Spleen (tissue), 11 donors: ENCODE data around the gene DPPA5. TPM values are rescaled to one million over a fixed set of nuclear protein-coding genes. Genes with fewer than 3 reads are reported as not detected.
"Not testable (repeated sequence)": the region's sequence is repeated elsewhere in the genome, so short reads cannot be mapped to it uniquely, and the experiment has no call there.

Source experiments
- DNase-seq: peaks from one replicate; pipeline ENCODE4 v3.0.0-alpha.2; 2020
- H3K27ac ChIP-seq, 8 donors: fragments of 200-600 bp; sonication (generic) in 7 of 8; 1 replicate in 4 of 8; 2 replicates in 4 of 8; pipeline versions ENCODE4 v1.5.0 to v1.8.0; 2016 to 2021; ENCODE audit warnings: inconsistent platforms in 4 of 8, mild to moderate bottlenecking in 4 of 8, moderate library complexity in 1 of 8
- H3K27me3 ChIP-seq, 7 donors: fragments of 200-600 bp; sonication (generic) in 6 of 7; replicated peaks in 1 of 7; 1 replicate in 4 of 7; 2 replicates in 3 of 7; pipeline versions ENCODE4 v1.5.0 to v1.8.0; 2016 to 2021; ENCODE audit warnings: inconsistent platforms in 3 of 7, mild to moderate bottlenecking in 1 of 7
- H3K36me3 ChIP-seq, 6 donors: fragments of 200-600 bp; sonication (generic) in 5 of 6; 1 replicate in 4 of 6; 2 replicates in 2 of 6; pipeline versions ENCODE4 v1.5.0 to v1.8.0; 2016 to 2021; ENCODE audit warnings: inconsistent platforms in 2 of 6
- H3K4me1 ChIP-seq, 6 donors: fragments of 200-600 bp; sonication (generic) in 5 of 6; 1 replicate in 3 of 6; 2 replicates in 3 of 6; pipeline versions ENCODE4 v1.5.0 to v1.8.0; 2016 to 2021; ENCODE audit warnings: inconsistent platforms in 3 of 6
- H3K4me3 ChIP-seq, 8 donors: fragments of 200-600 bp; sonication (generic) in 7 of 8; 1 replicate in 4 of 8; 2 replicates in 4 of 8; pipeline versions ENCODE4 v1.5.0 to v1.8.0; 2016 to 2021; ENCODE audit warnings: inconsistent platforms in 4 of 8, mild to moderate bottlenecking in 4 of 8, moderate library complexity in 2 of 8
- H3K9me3 ChIP-seq, 8 donors: fragments of 200-600 bp; sonication (generic) in 7 of 8; 1 replicate in 4 of 8; 2 replicates in 4 of 8; pipeline versions ENCODE4 v1.5.0 to v1.8.0; 2016 to 2021; ENCODE audit warnings: inconsistent platforms in 4 of 8
- POLR2A ChIP-seq, 3 donors: fragments of 450-650 bp; IDR thresholded peaks; one replicate each; pipeline ENCODE4 v1.5.1; 2017; ENCODE audit warnings: antibody characterized with exemption in 3 of 3, mild to moderate bottlenecking in 1 of 3
- POLR2AphosphoS5 ChIP-seq, 3 donors: sonication (generic); formaldehyde crosslinking; IDR thresholded peaks; one replicate each; pipeline ENCODE4 v1.5.1; 2017; ENCODE audit warnings: antibody characterized with exemption in 3 of 3
- WGBS, 5 donors: extraction: QIAGEN DNeasy Blood & Tissue Kit in 3 of 5; methylation state at CpG; one replicate each; pipeline versions ENCODE4 v1.1.5 to v1.1.7; 2013 to 2018; 5-methylcytosine and 5-hydroxymethylcytosine counted together
- intact Hi-C: fragments of 100-400 bp; cut with DNase I; formaldehyde crosslinking; loops from one replicate; pipeline ENCODE4 v1.15.0; 2023; ENCODE audit warnings: low total_unique reads
- polyA plus RNA-seq, 3 donors: library from polyadenylated mRNA; stranded (reverse); fragments of 200-250 nt; gene quantifications; one replicate each; pipeline ENCODE4 v1.2.1, GENCODE V29; 2013
- total RNA-seq, 7 donors: library from RNA; depleted of rRNA in 3 of 7; stranded (reverse); fragments of >200 nt in 3 of 7; fragmentation: NEBNext Ultra II Directional in 4 of 7; extraction: Animal tissue kit (Norgen Biotek cat#: 25700) in 4 of 7; gene quantifications; one replicate each; pipeline versions ENCODE4 v1.1.0 to v1.2.1, GENCODE V29; 2016 to 2021
- TF ChIP-seq, protein P1 (sequence below), 11 experiments: fragments of 200-600 bp in 7 of 11; fragments of 450-650 bp in 4 of 11; sonication (generic) in 4 of 11; IDR thresholded peaks in 8 of 11; conservative IDR thresholded peaks in 3 of 11; 1 replicate in 7 of 11; 2 replicates in 4 of 11; pipeline versions ENCODE4 v1.4.0 to v1.8.0; 2016 to 2021; ENCODE audit warnings: antibody characterized with exemption in 11 of 11, inconsistent platforms in 4 of 11, mild to moderate bottlenecking in 1 of 11
- donor health status: healthy with polysubstance abuse.
- donor health status: DM: no; HTN: no; CAD: no; lungs with moderate emphysema.
- donor health status: DM: no; HTN: no; CAD: no.
- donor health status: Bipolar disorder and iron deficiency.
- donor health status: healthy.
- donor health status: DM: no; HTN: no; CAD: no.
- donor health status: DM: yes; HTN: yes; CAD: no.

The DPPA5 gene
- total and polyA plus RNA-seq, 10 donors, result not detected

DNA sequence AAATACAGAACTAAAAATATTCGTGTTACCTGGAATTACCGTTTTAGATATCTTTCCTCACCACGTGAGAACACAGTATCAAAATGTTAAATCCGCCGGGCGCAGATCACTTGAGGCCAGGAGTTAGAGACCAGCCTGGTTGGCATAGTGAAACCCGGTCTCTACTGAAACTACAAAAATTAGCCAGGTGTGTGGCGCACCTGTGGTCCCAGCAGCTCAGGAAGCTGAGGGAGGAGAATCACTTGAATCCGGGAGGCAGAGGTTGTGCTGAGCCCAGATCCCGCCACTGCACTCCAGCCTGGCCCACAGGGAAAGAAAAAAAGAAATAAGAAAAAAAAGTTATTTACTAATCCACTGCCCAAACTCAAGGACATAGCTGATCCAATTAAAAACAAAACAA lies 35.8 kb upstream of the DPPA5 start:
- Histone ChIP-seq H3K4me3 (no peak overlapping the region), H3K27me3 (no peaks in the 10 kb centered on the region), H3K27ac (no peak overlapping the region), H3K36me3 (no peaks in the 10 kb centered on the region), H3K4me1 (peaks cover 3 to 20% (median 9%) of the 10 kb centered on the region in 6 donors), H3K9me3 (no peaks in the 10 kb centered on the region)
- intact Hi-C loops, result no loop called here
- WGBS, 5 donors, result 79 to 87% (median 85%) methylated on average over 10 of the region's 10 CpGs
- DNase-seq, result no peak
- TF ChIP-seq POLR2AphosphoS5 (IDR thresholded peaks at IDR 0.05) (no peak), POLR2A (IDR thresholded peaks at IDR 0.05) (no peak)
- TF ChIP-seq, protein P1, sequence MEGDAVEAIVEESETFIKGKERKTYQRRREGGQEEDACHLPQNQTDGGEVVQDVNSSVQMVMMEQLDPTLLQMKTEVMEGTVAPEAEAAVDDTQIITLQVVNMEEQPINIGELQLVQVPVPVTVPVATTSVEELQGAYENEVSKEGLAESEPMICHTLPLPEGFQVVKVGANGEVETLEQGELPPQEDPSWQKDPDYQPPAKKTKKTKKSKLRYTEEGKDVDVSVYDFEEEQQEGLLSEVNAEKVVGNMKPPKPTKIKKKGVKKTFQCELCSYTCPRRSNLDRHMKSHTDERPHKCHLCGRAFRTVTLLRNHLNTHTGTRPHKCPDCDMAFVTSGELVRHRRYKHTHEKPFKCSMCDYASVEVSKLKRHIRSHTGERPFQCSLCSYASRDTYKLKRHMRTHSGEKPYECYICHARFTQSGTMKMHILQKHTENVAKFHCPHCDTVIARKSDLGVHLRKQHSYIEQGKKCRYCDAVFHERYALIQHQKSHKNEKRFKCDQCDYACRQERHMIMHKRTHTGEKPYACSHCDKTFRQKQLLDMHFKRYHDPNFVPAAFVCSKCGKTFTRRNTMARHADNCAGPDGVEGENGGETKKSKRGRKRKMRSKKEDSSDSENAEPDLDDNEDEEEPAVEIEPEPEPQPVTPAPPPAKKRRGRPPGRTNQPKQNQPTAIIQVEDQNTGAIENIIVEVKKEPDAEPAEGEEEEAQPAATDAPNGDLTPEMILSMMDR (IDR thresholded peaks at IDR 0.05 in 8 of 11, conservative IDR thresholded peaks at IDR 0.05 in 3 of 11), result no peak

DNA sequence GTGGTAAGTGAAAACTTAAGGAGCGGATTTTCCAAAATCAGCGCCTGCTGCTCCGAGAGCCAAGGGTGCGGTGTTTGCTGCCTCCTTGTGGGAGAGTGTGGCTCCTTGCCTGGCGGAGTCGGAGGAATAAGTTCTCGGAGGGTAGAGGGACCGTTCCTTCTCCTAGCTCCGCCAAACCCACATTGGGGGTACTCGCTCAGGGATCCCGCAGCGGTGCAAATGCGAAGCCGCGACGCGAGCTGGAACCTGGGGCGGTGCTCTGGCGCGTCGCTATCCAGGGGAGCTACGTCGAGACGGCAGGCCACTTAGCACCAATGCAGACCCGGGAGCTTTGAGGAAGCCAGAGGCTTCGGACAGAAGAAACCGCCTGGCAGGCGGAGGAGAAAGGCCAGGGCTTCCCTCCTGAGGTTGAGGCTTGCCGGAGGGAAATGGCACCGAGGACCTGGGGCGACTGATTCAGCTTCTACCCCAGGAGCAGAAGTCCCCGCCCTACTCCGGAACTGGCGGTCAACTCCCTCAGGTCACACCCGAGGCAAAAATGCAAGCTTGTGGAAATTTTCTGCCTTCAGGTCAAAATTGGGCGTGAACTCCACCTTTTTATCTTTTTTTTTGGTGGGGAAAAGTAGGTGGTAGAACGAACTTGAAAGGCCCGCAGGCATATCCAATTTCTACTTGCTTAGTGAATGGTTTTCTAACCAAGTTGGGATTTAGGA lies 34.9 kb upstream of the DPPA5 start:
- intact Hi-C loops, result no loop called here
- no peaks in the 10 kb centered on the region for H3K9me3 ChIP-seq
- H3K36me3 ChIP-seq, result no peaks in the 10 kb centered on the region
- no peaks in the 10 kb centered on the region for H3K27me3 ChIP-seq
- peak overlapping the region in 7 of 8 donors; percentile 58 to 83 (median 70) for H3K27ac ChIP-seq
- DNase-seq, result peak; percentile 87
- TF ChIP-seq POLR2A (IDR thresholded peaks at IDR 0.05), result no peak
- TF ChIP-seq POLR2AphosphoS5 (IDR thresholded peaks at IDR 0.05), result peak in 1 of 3 donors; percentile 38
- TF ChIP-seq, protein P1 (IDR thresholded peaks at IDR 0.05 in 8 of 11, conservative IDR thresholded peaks at IDR 0.05 in 3 of 11), result peak in 9 of 11 experiments; percentile 12 to 51 (median 39)
- H3K4me1 ChIP-seq, result peaks cover 3 to 20% (median 9%) of the 10 kb centered on the region in 6 donors
- H3K4me3 ChIP-seq, result peak overlapping the region; percentile 44 to 72 (median 48)
- WGBS, 5 donors, result 1 to 3% (median 2%) methylated on average over 37 to 38 of the region's 38 CpGs

DNA sequence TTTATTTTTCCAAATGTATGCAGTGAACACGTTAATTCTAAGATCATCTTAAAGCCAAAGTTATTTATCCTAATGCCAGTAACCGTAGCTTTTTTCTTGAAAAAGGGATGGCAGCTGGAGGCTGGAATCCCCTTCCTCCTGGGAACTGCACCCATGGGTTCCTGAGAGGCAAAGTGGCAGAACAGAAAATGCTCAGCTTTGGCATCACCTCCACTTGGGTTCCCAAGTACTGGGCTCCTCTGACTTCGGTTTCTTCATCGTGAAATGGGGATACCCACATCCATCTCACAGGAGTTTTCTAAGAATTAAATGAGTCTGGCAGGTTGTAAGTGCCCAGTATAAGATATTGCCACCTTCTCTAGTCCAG lies 34.3 kb upstream of the DPPA5 start:
- intact Hi-C loops, result no loop called here
- no peaks in the 10 kb centered on the region for H3K36me3 ChIP-seq
- no peaks in the 10 kb centered on the region for H3K27me3 ChIP-seq
- peak overlapping the region; percentile 44 to 72 (median 48) for H3K4me3 ChIP-seq
- peaks cover 3 to 20% (median 9%) of the 10 kb centered on the region in 6 donors for H3K4me1 ChIP-seq
- no peaks in the 10 kb centered on the region for H3K9me3 ChIP-seq
- TF ChIP-seq POLR2A (IDR thresholded peaks at IDR 0.05) (no peak), POLR2AphosphoS5 (IDR thresholded peaks at IDR 0.05) (no peak)
- TF ChIP-seq, protein P1 (IDR thresholded peaks at IDR 0.05 in 8 of 11, conservative IDR thresholded peaks at IDR 0.05 in 3 of 11), result no peak
- peak overlapping the region in 3 of 8 donors; percentile 76 to 83 (median 78) for H3K27ac ChIP-seq
- DNase-seq, result no peak
- WGBS, 5 donors, result 46 to 52% (median 48%) methylated on average over 4 of the region's 4 CpGs

DNA sequence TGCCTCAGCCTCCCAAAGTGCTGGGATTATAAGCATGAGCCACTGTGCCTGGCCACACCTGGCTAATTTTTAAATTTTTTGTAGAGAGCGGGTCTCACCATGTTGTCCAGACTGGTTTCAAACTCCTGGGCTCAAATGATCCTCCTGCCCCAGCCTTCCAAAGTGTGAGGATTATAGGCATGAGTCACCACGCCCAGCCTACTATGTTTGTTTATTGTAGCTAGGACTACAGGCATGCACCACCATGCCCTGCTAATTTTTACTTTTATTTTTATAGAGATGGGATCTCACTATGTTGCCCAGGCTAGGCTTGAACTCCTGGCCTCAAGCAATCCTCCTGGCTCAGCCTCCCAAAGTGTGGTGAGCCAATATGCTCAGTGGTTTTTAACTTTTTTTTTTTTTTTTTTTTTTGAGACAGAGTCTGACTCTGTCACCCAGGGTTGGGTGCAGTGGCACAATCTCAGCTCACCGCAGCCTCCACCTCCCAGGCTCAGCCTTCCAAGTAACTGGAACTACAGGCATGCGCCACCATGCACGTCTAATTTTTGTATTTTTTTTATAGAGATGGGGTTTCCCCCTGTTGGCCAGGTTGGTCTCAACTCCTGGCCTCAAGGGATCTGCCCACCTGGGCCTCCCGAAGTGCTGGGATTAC lies 28.5 kb upstream of the DPPA5 start:
- no peaks in the 10 kb centered on the region for H3K4me1 ChIP-seq
- H3K27me3 ChIP-seq, result no peaks in the 10 kb centered on the region
- intact Hi-C loops, result no loop called here
- no peak overlapping the region for H3K4me3 ChIP-seq
- no peak for DNase-seq
- WGBS, 5 donors, result 86 to 98% (median 92%) methylated on average over 6 of the region's 6 CpGs
- TF ChIP-seq, protein P1 (IDR thresholded peaks at IDR 0.05 in 8 of 11, conservative IDR thresholded peaks at IDR 0.05 in 3 of 11), result no peak
- TF ChIP-seq POLR2A (IDR thresholded peaks at IDR 0.05), result no peak
- TF ChIP-seq POLR2AphosphoS5 (IDR thresholded peaks at IDR 0.05), result no peak
- no peaks in the 10 kb centered on the region for H3K9me3 ChIP-seq
- no peaks in the 10 kb centered on the region for H3K36me3 ChIP-seq
- H3K27ac ChIP-seq, result no peak overlapping the region

DNA sequence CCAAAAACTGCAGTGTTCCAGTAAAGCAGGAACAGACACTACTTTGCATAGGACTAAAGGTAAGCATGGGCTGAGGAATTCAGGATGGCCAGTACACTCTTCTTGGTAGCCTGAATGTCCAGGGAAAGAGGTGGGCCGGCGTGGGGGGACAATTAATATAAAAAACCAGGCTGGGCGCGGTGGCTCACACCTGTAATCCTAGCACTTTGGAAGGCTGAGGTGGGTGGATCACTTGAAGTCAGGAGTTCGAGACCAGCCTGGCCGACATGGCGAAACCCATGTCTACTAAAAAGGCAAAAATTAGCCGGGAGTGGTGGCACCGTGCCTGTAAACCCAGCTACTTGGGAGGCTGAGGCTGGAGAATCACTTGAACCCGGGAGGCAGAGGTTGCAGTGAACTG lies 27.5 kb upstream of the DPPA5 start:
- H3K27ac ChIP-seq, intact Hi-C loops, H3K4me1 ChIP-seq, H3K27me3 ChIP-seq, H3K9me3 ChIP-seq, H3K4me3 ChIP-seq, H3K36me3 ChIP-seq, DNase-seq: not testable (repeated sequence)
- WGBS, 5 donors, result 90 to 98% (median 95%) methylated on average over 10 of the region's 10 CpGs
